Measurements from ENCODE around the gene EIF1B. TPM values are rescaled to one million over a fixed set of nuclear protein-coding genes. Genes with fewer than 3 reads are reported as not detected.

EIF1B gene
- total RNA-seq, 1 experiment from 2014 or later, result 24.6 TPM

- no peak for DNase-seq (ENCODE audit: low read depth, low spot score)
These were observed 23.9 kb downstream of the EIF1B start for GRCh38 chr3:40333416-40333815.

GRCh38 chr3:40333852-40334251 lies 24.3 kb downstream of the EIF1B start:
- no peak for DNase-seq (ENCODE audit: low read depth, low spot score)
- in situ Hi-C loops (cut with HindIII; ENCODE audit: low pct_unique_long_range_greater_than_20kb, low sequenced_read_pairs), result no loop called here

More at GRCh38 chr3:40333416-40333815, 23.9 kb downstream of the EIF1B start:
- in situ Hi-C loops (cut with HindIII; ENCODE audit: low pct_unique_long_range_greater_than_20kb, low sequenced_read_pairs), result no loop called here

- in situ Hi-C loops (cut with HindIII; ENCODE audit: low pct_unique_long_range_greater_than_20kb, low sequenced_read_pairs), result no loop called here
- DNase-seq (ENCODE audit: low read depth, low spot score), result no peak
These were observed 26.6 kb downstream of the EIF1B start for GRCh38 chr3:40336101-40336500.

GRCh38 chr3:40336511-40337135 lies 27.1 kb downstream of the EIF1B start:
- DNase-seq (ENCODE audit: low read depth, low spot score), result no peak
- in situ Hi-C loops (cut with HindIII; ENCODE audit: low pct_unique_long_range_greater_than_20kb, low sequenced_read_pairs), result no loop called here

- in situ Hi-C loops (cut with HindIII; ENCODE audit: low pct_unique_long_range_greater_than_20kb, low sequenced_read_pairs), result no loop called here
- no peak for DNase-seq (ENCODE audit: low read depth, low spot score)
These were observed 27.9 kb downstream of the EIF1B start for GRCh38 chr3:40337136-40338108.

- DNase-seq (ENCODE audit: low read depth, low spot score), result no peak
- in situ Hi-C loops (cut with HindIII; ENCODE audit: low pct_unique_long_range_greater_than_20kb, low sequenced_read_pairs), result no loop called here
These were observed 30.4 kb downstream of the EIF1B start for GRCh38 chr3:40339871-40340270.

- in situ Hi-C loops (cut with HindIII; ENCODE audit: low pct_unique_long_range_greater_than_20kb, low sequenced_read_pairs), result no loop called here
- no peak for DNase-seq (ENCODE audit: low read depth, low spot score)
These were observed 31.1 kb downstream of the EIF1B start for GRCh38 chr3:40340541-40341170.

GRCh38 chr3:40341671-40342070 lies 32.2 kb downstream of the EIF1B start:
- no peak for DNase-seq (ENCODE audit: low read depth, low spot score)
- in situ Hi-C loops (cut with HindIII; ENCODE audit: low pct_unique_long_range_greater_than_20kb, low sequenced_read_pairs), result no loop called here

GRCh38 chr3:40350529-40350928 lies 41.0 kb downstream of the EIF1B start:
- in situ Hi-C loops (cut with HindIII; ENCODE audit: low pct_unique_long_range_greater_than_20kb, low sequenced_read_pairs), result no loop called here
- DNase-seq (ENCODE audit: low read depth, low spot score), result no peak

- DNase-seq (ENCODE audit: low read depth, low spot score), result no peak
- in situ Hi-C loops (cut with HindIII; ENCODE audit: low pct_unique_long_range_greater_than_20kb, low sequenced_read_pairs), result no loop called here
These were observed 45.9 kb downstream of the EIF1B start for GRCh38 chr3:40355410-40355809.

- no peak for DNase-seq (ENCODE audit: low read depth, low spot score)
- in situ Hi-C loops (cut with HindIII; ENCODE audit: low pct_unique_long_range_greater_than_20kb, low sequenced_read_pairs), result no loop called here
These were observed 48.9 kb downstream of the EIF1B start for GRCh38 chr3:40358454-40358853.

Other genes with a start within 250 kb of the EIF1B start
- not detected in 2 replicates for gene ENTPD3, start 77.5 kb downstream of the EIF1B start, total RNA-seq (2014; rRNA removed; shearing (Covaris generic))
- gene RPL14, start 147.6 kb downstream of the EIF1B start, total RNA-seq (2014; rRNA removed; shearing (Covaris generic)), result 891 and 898 TPM in 2 replicates
- gene ZNF619, start 167.4 kb downstream of the EIF1B start, total RNA-seq (2014; rRNA removed; shearing (Covaris generic)), result 2.6 and 2.7 TPM in 2 replicates
- gene ZNF620, start 196.3 kb downstream of the EIF1B start, total RNA-seq (2014; rRNA removed; shearing (Covaris generic)), result 2.2 and 2.3 TPM in 2 replicates
- gene ZNF621, start 215.3 kb downstream of the EIF1B start, total RNA-seq (2014; rRNA removed; shearing (Covaris generic)), result 6.8 and 8.3 TPM in 2 replicates